GM23338 (cell line): Measurements from ENCODE around the gene ARL6IP4. TPM values are rescaled to one million over a fixed set of nuclear protein-coding genes. Genes with fewer than 3 reads are reported as not detected.

Source experiments
- ATAC-seq: fragments of 200-7000 bp; cut with Tn5 transposase; 3 replicates; pipeline ENCODE4 v1.9.1; 2020
- DNase-seq: peaks from one replicate; pipeline ENCODE4 v3.0.0-alpha.2; 2015; ENCODE audit warnings: low spot score
- H2AFZ ChIP-seq: fragments of 200-600 bp; sonication (generic); 2 replicates; pipeline ENCODE4 v1.8.0; 2016; ENCODE audit warnings: antibody characterized with exemption, mild to moderate bottlenecking, moderate library complexity
- H3F3A ChIP-seq: fragments of 200-600 bp; sonication (generic); replicated peaks from 2 replicates; pipeline ENCODE4 v1.8.0; 2017; ENCODE audit warnings: antibody characterized with exemption, mixed run types, low read depth
- H3K27ac ChIP-seq: fragments of 200-600 bp; sonication (generic); 2 replicates; pipeline ENCODE4 v1.6.1; 2016; ENCODE audit warnings: low read depth
- H3K27me3 ChIP-seq: fragments of 200-600 bp; sonication (generic); 2 replicates; pipeline ENCODE4 v1.8.0; 2016; ENCODE audit warnings: mild to moderate bottlenecking, mixed run types, moderate library complexity; ENCODE audit not compliant: insufficient read depth
- H3K36me3 ChIP-seq: fragments of 200-600 bp; sonication (generic); 2 replicates; pipeline ENCODE4 v1.8.0; 2016; ENCODE audit warnings: mild to moderate bottlenecking; ENCODE audit not compliant: insufficient read depth
- H3K4me1 ChIP-seq: fragments of 200-600 bp; sonication (generic); 2 replicates; pipeline ENCODE4 v1.8.0; 2016; ENCODE audit warnings: mild to moderate bottlenecking, moderate library complexity; ENCODE audit not compliant: insufficient read depth
- H3K4me2 ChIP-seq: fragments of 200-600 bp; sonication (generic); 2 replicates; pipeline ENCODE4 v1.7.1; 2017; ENCODE audit warnings: mixed run types
- H3K4me3 ChIP-seq: fragments of 200-600 bp; sonication (generic); 2 replicates; pipeline ENCODE4 v1.6.1; 2016; ENCODE audit warnings: mixed run types
- H3K79me2 ChIP-seq: fragments of 200-600 bp; sonication (generic); replicated peaks from 2 replicates; pipeline ENCODE4 v1.8.0; 2017; ENCODE audit warnings: mild to moderate bottlenecking; ENCODE audit not compliant: insufficient read depth
- H3K9me2 ChIP-seq: fragments of 200-600 bp; sonication (generic); 2 replicates; pipeline ENCODE4 v1.8.0; 2017; ENCODE audit not compliant: insufficient read depth
- H4K20me1 ChIP-seq: fragments of 200-600 bp; sonication (generic); replicated peaks from 2 replicates; pipeline ENCODE4 v1.8.0; 2017; ENCODE audit warnings: mild to moderate bottlenecking; ENCODE audit not compliant: insufficient read depth
- H3K27ac Mint-ChIP-seq: 2 replicates; pipeline ENCODE4 v1.8.0; 2020; ENCODE audit warnings: inconsistent platforms, mild to moderate bottlenecking, moderate library complexity, mixed read lengths
- H3K27me3 Mint-ChIP-seq: 3 replicates; pipeline ENCODE4 v1.8.0; 2022; ENCODE audit warnings: low read depth, mild to moderate bottlenecking, moderate library complexity, mixed read lengths, inconsistent platforms; ENCODE audit not compliant: insufficient read depth, poor library complexity
- H3K36me3 Mint-ChIP-seq: 3 replicates; pipeline ENCODE4 v1.8.0; 2021; ENCODE audit warnings: low read depth, mild to moderate bottlenecking, inconsistent platforms, moderate library complexity, mixed read lengths
- H3K4me1 Mint-ChIP-seq: 3 replicates; pipeline ENCODE4 v1.8.0; 2020; ENCODE audit warnings: mild to moderate bottlenecking, inconsistent platforms, mixed read lengths
- H3K4me3 Mint-ChIP-seq: 3 replicates; pipeline ENCODE4 v1.8.0; 2021; ENCODE audit warnings: moderate library complexity, mild to moderate bottlenecking, inconsistent platforms, mixed read lengths
- H3K9me3 Mint-ChIP-seq: 3 replicates; pipeline ENCODE4 v1.8.0; 2020; ENCODE audit warnings: moderate library complexity, mild to moderate bottlenecking, inconsistent platforms, mixed read lengths
- CREB1 ChIP-seq: fragments of 250-450 bp; sonication (Bioruptor Pico); IDR thresholded peaks from 2 replicates; pipeline ENCODE4 v1.5.0; 2020; ENCODE audit warnings: low read depth, mild to moderate bottlenecking, moderate library complexity
- ETS1 ChIP-seq: IDR thresholded peaks from 2 replicates; pipeline ENCODE4 v1.6.1; 2016; ENCODE audit warnings: antibody characterized with exemption
- EZH2 ChIP-seq: fragments of 200-600 bp; sonication (generic); IDR thresholded peaks from one replicate; pipeline ENCODE4 v1.8.0; 2017; ENCODE audit warnings: antibody characterized with exemption, mild to moderate bottlenecking, low read depth; ENCODE audit not compliant: unreplicated experiment
- EZH2phosphoT487 ChIP-seq: fragments of 200-600 bp; sonication (generic); IDR thresholded peaks from one replicate; pipeline ENCODE4 v1.8.1; 2018; ENCODE audit warnings: antibody characterized with exemption; ENCODE audit not compliant: unreplicated experiment
- JUNB ChIP-seq: IDR thresholded peaks from one replicate; pipeline ENCODE4 v1.6.1; 2016; ENCODE audit warnings: antibody characterized with exemption; ENCODE audit not compliant: unreplicated experiment
- NANOG ChIP-seq: IDR thresholded peaks from 2 replicates; pipeline ENCODE4 v1.6.1; 2016; ENCODE audit warnings: antibody characterized with exemption, borderline replicate concordance
- POLR2AphosphoS5 ChIP-seq: IDR thresholded peaks from 2 replicates; pipeline ENCODE4 v1.6.1; 2016; ENCODE audit warnings: antibody characterized with exemption, low read depth
- REST ChIP-seq: IDR thresholded peaks from one replicate; pipeline ENCODE4 v1.6.1; 2018; ENCODE audit warnings: antibody characterized with exemption; ENCODE audit not compliant: unreplicated experiment
- STAT1 ChIP-seq: IDR thresholded peaks from one replicate; pipeline ENCODE4 v1.6.1; 2016; ENCODE audit warnings: antibody characterized with exemption; ENCODE audit not compliant: unreplicated experiment
- ZNF114 ChIP-seq: fragments of 250-450 bp; sonication (Bioruptor Pico); IDR thresholded peaks from 2 replicates; pipeline ENCODE4 v1.5.0; 2020; ENCODE audit warnings: mild to moderate bottlenecking, moderate library complexity
- ZNF331 ChIP-seq: fragments of 250-450 bp; sonication (Bioruptor Pico); IDR thresholded peaks from 2 replicates; pipeline ENCODE4 v1.5.0; 2020; ENCODE audit warnings: low read depth, mild to moderate bottlenecking, moderate library complexity
- polyA plus RNA-seq: library from polyadenylated mRNA; unstranded; fragments of >200 nt; fragmentation: Nextera tagmentation; extraction: Ambion mirVana; gene quantifications from 2 replicates; pipeline ENCODE4 v1.2.1, GENCODE V29; 2016
- total RNA-seq: library from RNA; depleted of rRNA; stranded (reverse); fragments of >200 nt; shearing (Covaris generic); gene quantifications from 2 replicates; pipeline ENCODE4 v1.2.3, GENCODE V29; 2014
- TF ChIP-seq, protein P1 (sequence below), 2 experiments: fragments of 200-600 bp in 1 of 2; sonication (generic) in 1 of 2; conservative IDR thresholded peaks; 2 replicates each; pipeline versions ENCODE4 v1.5.1 to v1.6.1; 2016 to 2017; ENCODE audit warnings: antibody characterized with exemption in 2 of 2, low read depth in 2 of 2, mild to moderate bottlenecking in 2 of 2, moderate library complexity in 1 of 2
- TF ChIP-seq, protein P2 (sequence below): fragments of 250-450 bp; sonication (Bioruptor Pico); IDR thresholded peaks from 2 replicates; pipeline ENCODE4 v1.5.0; 2020; ENCODE audit warnings: mild to moderate bottlenecking, moderate library complexity

ARL6IP4 gene
- total and polyA plus RNA-seq, 2 experiments from 2014 or later, result 85.5 to 169 TPM

- Histone ChIP-seq H3K79me2 (no peaks in the 10 kb centered on the region), H3F3A (no peaks in the 10 kb centered on the region), H3K27ac (no peak overlapping the region), H2AFZ (no peak overlapping the region), H3K4me3 (no peak overlapping the region), H4K20me1 (no peaks in the 10 kb centered on the region; the same call in 1 of the 2 replicates), H3K4me1 (no peaks in the 10 kb centered on the region), H3K9me2 (no peaks in the 10 kb centered on the region), H3K36me3 (no peaks in the 10 kb centered on the region), H3K27me3 (no peaks in the 10 kb centered on the region), H3K4me2 (no peak overlapping the region)
- no peak for DNase-seq
- no peaks in the 10 kb centered on the region for H3K36me3 Mint-ChIP-seq
- no peak overlapping the region for H3K4me3 Mint-ChIP-seq
- no peak overlapping the region for H3K27ac Mint-ChIP-seq
- peaks cover 7% of the 10 kb centered on the region for H3K27me3 Mint-ChIP-seq
- no peaks in the 10 kb centered on the region for H3K9me3 Mint-ChIP-seq
- H3K4me1 Mint-ChIP-seq, result no peaks in the 10 kb centered on the region; the same call in 2 of the 3 replicates
- no peak for ATAC-seq
- TF ChIP-seq CREB1 (CRISPR knock-in tag) (no peak), EZH2 (no peak), EZH2phosphoT487 (no peak), ZNF114 (no peak), ZNF331 (no peak), JUNB (no peak), ETS1 (no peak), NANOG (no peak), STAT1 (no peak), REST (no peak), POLR2AphosphoS5 (no peak)
- TF ChIP-seq, protein P1, sequence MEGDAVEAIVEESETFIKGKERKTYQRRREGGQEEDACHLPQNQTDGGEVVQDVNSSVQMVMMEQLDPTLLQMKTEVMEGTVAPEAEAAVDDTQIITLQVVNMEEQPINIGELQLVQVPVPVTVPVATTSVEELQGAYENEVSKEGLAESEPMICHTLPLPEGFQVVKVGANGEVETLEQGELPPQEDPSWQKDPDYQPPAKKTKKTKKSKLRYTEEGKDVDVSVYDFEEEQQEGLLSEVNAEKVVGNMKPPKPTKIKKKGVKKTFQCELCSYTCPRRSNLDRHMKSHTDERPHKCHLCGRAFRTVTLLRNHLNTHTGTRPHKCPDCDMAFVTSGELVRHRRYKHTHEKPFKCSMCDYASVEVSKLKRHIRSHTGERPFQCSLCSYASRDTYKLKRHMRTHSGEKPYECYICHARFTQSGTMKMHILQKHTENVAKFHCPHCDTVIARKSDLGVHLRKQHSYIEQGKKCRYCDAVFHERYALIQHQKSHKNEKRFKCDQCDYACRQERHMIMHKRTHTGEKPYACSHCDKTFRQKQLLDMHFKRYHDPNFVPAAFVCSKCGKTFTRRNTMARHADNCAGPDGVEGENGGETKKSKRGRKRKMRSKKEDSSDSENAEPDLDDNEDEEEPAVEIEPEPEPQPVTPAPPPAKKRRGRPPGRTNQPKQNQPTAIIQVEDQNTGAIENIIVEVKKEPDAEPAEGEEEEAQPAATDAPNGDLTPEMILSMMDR (conservative IDR thresholded peaks at IDR 0.05; ENCODE audit: low read depth in 2 of 2), result no peak
- TF ChIP-seq, protein P2, sequence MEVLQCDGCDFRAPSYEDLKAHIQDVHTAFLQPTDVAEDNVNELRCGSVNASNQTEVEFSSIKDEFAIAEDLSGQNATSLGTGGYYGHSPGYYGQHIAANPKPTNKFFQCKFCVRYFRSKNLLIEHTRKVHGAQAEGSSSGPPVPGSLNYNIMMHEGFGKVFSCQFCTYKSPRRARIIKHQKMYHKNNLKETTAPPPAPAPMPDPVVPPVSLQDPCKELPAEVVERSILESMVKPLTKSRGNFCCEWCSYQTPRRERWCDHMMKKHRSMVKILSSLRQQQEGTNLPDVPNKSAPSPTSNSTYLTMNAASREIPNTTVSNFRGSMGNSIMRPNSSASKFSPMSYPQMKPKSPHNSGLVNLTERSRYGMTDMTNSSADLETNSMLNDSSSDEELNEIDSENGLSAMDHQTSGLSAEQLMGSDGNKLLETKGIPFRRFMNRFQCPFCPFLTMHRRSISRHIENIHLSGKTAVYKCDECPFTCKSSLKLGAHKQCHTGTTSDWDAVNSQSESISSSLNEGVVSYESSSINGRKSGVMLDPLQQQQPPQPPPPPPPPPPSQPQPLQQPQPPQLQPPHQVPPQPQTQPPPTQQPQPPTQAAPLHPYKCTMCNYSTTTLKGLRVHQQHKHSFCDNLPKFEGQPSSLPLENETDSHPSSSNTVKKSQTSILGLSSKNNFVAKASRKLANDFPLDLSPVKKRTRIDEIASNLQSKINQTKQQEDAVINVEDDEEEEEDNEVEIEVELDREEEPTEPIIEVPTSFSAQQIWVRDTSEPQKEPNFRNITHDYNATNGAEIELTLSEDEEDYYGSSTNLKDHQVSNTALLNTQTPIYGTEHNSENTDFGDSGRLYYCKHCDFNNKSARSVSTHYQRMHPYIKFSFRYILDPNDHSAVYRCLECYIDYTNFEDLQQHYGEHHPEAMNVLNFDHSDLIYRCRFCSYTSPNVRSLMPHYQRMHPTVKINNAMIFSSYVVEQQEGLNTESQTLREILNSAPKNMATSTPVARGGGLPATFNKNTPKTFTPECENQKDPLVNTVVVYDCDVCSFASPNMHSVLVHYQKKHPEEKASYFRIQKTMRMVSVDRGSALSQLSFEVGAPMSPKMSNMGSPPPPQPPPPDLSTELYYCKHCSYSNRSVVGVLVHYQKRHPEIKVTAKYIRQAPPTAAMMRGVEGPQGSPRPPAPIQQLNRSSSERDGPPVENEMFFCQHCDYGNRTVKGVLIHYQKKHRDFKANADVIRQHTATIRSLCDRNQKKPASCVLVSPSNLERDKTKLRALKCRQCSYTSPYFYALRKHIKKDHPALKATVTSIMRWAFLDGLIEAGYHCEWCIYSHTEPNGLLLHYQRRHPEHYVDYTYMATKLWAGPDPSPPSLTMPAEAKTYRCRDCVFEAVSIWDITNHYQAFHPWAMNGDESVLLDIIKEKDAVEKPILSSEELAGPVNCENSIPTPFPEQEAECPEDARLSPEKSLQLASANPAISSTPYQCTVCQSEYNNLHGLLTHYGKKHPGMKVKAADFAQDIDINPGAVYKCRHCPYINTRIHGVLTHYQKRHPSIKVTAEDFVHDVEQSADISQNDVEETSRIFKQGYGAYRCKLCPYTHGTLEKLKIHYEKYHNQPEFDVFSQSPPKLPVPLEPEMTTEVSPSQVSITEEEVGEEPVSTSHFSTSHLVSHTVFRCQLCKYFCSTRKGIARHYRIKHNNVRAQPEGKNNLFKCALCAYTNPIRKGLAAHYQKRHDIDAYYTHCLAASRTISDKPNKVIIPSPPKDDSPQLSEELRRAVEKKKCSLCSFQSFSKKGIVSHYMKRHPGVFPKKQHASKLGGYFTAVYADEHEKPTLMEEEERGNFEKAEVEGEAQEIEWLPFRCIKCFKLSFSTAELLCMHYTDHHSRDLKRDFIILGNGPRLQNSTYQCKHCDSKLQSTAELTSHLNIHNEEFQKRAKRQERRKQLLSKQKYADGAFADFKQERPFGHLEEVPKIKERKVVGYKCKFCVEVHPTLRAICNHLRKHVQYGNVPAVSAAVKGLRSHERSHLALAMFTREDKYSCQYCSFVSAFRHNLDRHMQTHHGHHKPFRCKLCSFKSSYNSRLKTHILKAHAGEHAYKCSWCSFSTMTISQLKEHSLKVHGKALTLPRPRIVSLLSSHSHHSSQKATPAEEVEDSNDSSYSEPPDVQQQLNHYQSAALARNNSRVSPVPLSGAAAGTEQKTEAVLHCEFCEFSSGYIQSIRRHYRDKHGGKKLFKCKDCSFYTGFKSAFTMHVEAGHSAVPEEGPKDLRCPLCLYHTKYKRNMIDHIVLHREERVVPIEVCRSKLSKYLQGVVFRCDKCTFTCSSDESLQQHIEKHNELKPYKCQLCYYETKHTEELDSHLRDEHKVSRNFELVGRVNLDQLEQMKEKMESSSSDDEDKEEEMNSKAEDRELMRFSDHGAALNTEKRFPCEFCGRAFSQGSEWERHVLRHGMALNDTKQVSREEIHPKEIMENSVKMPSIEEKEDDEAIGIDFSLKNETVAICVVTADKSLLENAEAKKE (CRISPR knock-in tag), result no peak
Observed at GRCh38 chr12:122932207-122932606, 48.3 kb upstream of the ARL6IP4 start.
